ENCODE data around the gene SYNDIG1. TPM values are rescaled to one million over a fixed set of nuclear protein-coding genes. Genes with fewer than 3 reads are reported as not detected.

The SYNDIG1 gene
- polyA plus RNA-seq, 4 donors: 0.90 to 2.0 (median 1.9) TPM; not detected in 1

GRCh38 chr20:24633521-24633920 is 164.1 kb downstream of the SYNDIG1 start:
- 68 to 83% (median 71%) methylated on average over 10 of the region's 10 CpGs for WGBS, 3 donors
- no peak for DNase-seq
- Histone ChIP-seq H3K27me3 (ENCODE audit: control insufficient read depth in 3 of 3, insufficient read depth in 3 of 3, low read length in 3 of 3) (no peaks in the 10 kb centered on the region), H3K36me3 (ENCODE audit: control insufficient read depth in 3 of 3, insufficient read depth in 2 of 3, low read depth in 1 of 3, low read length in 3 of 3) (no peaks in the 10 kb centered on the region), H3K9me3 (ENCODE audit: control insufficient read depth in 2 of 2, insufficient read depth in 1 of 2, low read depth in 1 of 2, low read length in 1 of 2) (no peaks in the 10 kb centered on the region), H3K4me1 (ENCODE audit: control insufficient read depth in 3 of 3, insufficient read depth in 2 of 3, low read depth in 1 of 3, low read length in 2 of 3) (no peaks in the 10 kb centered on the region), H3K27ac (ENCODE audit: low read depth in 1 of 3, low read length in 2 of 3) (no peak overlapping the region), H3K4me3 (ENCODE audit: low read depth in 1 of 3, low read length in 3 of 3) (no peak overlapping the region)
- no peak for FAIRE-seq

- H3K4me1 ChIP-seq (ENCODE audit: control insufficient read depth in 3 of 3, insufficient read depth in 2 of 3, low read depth in 1 of 3, low read length in 2 of 3): no peaks in the 10 kb centered on the region
- H3K27me3 ChIP-seq (ENCODE audit: control insufficient read depth in 3 of 3, insufficient read depth in 3 of 3, low read length in 3 of 3): no peaks in the 10 kb centered on the region
- no peak overlapping the region for H3K4me3 ChIP-seq (ENCODE audit: low read depth in 1 of 3, low read length in 3 of 3)
- no peak for DNase-seq
- no peaks in the 10 kb centered on the region for H3K36me3 ChIP-seq (ENCODE audit: control insufficient read depth in 3 of 3, insufficient read depth in 2 of 3, low read depth in 1 of 3, low read length in 3 of 3)
- 54 to 59% (median 57%) methylated on average over 9 of the region's 9 CpGs for WGBS, 3 donors
- H3K27ac ChIP-seq (ENCODE audit: low read depth in 1 of 3, low read length in 2 of 3): no peak overlapping the region
- no peaks in the 10 kb centered on the region for H3K9me3 ChIP-seq (ENCODE audit: control insufficient read depth in 2 of 2, insufficient read depth in 1 of 2, low read depth in 1 of 2, low read length in 1 of 2)
- FAIRE-seq: no peak
Measured at GRCh38 chr20:24634855-24635254, 165.4 kb downstream of the SYNDIG1 start.

GRCh38 chr20:24636626-24637025 is 167.2 kb downstream of the SYNDIG1 start:
- Histone ChIP-seq H3K36me3 (ENCODE audit: control insufficient read depth in 3 of 3, insufficient read depth in 2 of 3, low read depth in 1 of 3, low read length in 3 of 3) (no peaks in the 10 kb centered on the region), H3K27ac (ENCODE audit: low read depth in 1 of 3, low read length in 2 of 3) (no peak overlapping the region), H3K9me3 (ENCODE audit: control insufficient read depth in 2 of 2, insufficient read depth in 1 of 2, low read depth in 1 of 2, low read length in 1 of 2) (no peaks in the 10 kb centered on the region), H3K4me3 (ENCODE audit: low read depth in 1 of 3, low read length in 3 of 3) (no peak overlapping the region), H3K4me1 (ENCODE audit: control insufficient read depth in 3 of 3, insufficient read depth in 2 of 3, low read depth in 1 of 3, low read length in 2 of 3) (no peaks in the 10 kb centered on the region), H3K27me3 (ENCODE audit: control insufficient read depth in 3 of 3, insufficient read depth in 3 of 3, low read length in 3 of 3) (no peaks in the 10 kb centered on the region)
- FAIRE-seq (no peak), DNase-seq (no peak)
- WGBS, 3 donors: 71 to 90% (median 83%) methylated on average over 2 of the region's 2 CpGs

- H3K4me1 ChIP-seq (ENCODE audit: control insufficient read depth in 3 of 3, insufficient read depth in 2 of 3, low read depth in 1 of 3, low read length in 2 of 3): no peaks in the 10 kb centered on the region
- no peaks in the 10 kb centered on the region for H3K9me3 ChIP-seq (ENCODE audit: control insufficient read depth in 2 of 2, insufficient read depth in 1 of 2, low read depth in 1 of 2, low read length in 1 of 2)
- no peaks in the 10 kb centered on the region for H3K27me3 ChIP-seq (ENCODE audit: control insufficient read depth in 3 of 3, insufficient read depth in 3 of 3, low read length in 3 of 3)
- no peaks in the 10 kb centered on the region for H3K36me3 ChIP-seq (ENCODE audit: control insufficient read depth in 3 of 3, insufficient read depth in 2 of 3, low read depth in 1 of 3, low read length in 3 of 3)
- FAIRE-seq: no peak
- WGBS, 3 donors: 67 to 79% (median 74%) methylated on average over 4 of the region's 4 CpGs
- H3K4me3 ChIP-seq (ENCODE audit: low read depth in 1 of 3, low read length in 3 of 3): no peak overlapping the region
- H3K27ac ChIP-seq (ENCODE audit: low read depth in 1 of 3, low read length in 2 of 3): no peak overlapping the region
- no peak for DNase-seq
Measured at GRCh38 chr20:24637087-24637486, 167.7 kb downstream of the SYNDIG1 start.

GRCh38 chr20:24637941-24638340 is 168.5 kb downstream of the SYNDIG1 start:
- Histone ChIP-seq H3K27ac (ENCODE audit: low read depth in 1 of 3, low read length in 2 of 3) (no peak overlapping the region), H3K4me1 (ENCODE audit: control insufficient read depth in 3 of 3, insufficient read depth in 2 of 3, low read depth in 1 of 3, low read length in 2 of 3) (no peaks in the 10 kb centered on the region), H3K4me3 (ENCODE audit: low read depth in 1 of 3, low read length in 3 of 3) (no peak overlapping the region), H3K36me3 (ENCODE audit: control insufficient read depth in 3 of 3, insufficient read depth in 2 of 3, low read depth in 1 of 3, low read length in 3 of 3) (no peaks in the 10 kb centered on the region), H3K9me3 (ENCODE audit: control insufficient read depth in 2 of 2, insufficient read depth in 1 of 2, low read depth in 1 of 2, low read length in 1 of 2) (no peaks in the 10 kb centered on the region), H3K27me3 (ENCODE audit: control insufficient read depth in 3 of 3, insufficient read depth in 3 of 3, low read length in 3 of 3) (no peaks in the 10 kb centered on the region)
- DNase-seq (no peak), FAIRE-seq (no peak)
- WGBS, 3 donors: 63 to 81% (median 71%) methylated on average over 6 of the region's 6 CpGs

GRCh38 chr20:24638591-24639548 is 169.4 kb downstream of the SYNDIG1 start:
- Histone ChIP-seq H3K27me3 (ENCODE audit: control insufficient read depth in 3 of 3, insufficient read depth in 3 of 3, low read length in 3 of 3) (no peaks in the 10 kb centered on the region), H3K27ac (ENCODE audit: low read depth in 1 of 3, low read length in 2 of 3) (no peak overlapping the region), H3K9me3 (ENCODE audit: control insufficient read depth in 2 of 2, insufficient read depth in 1 of 2, low read depth in 1 of 2, low read length in 1 of 2) (no peaks in the 10 kb centered on the region), H3K4me1 (ENCODE audit: control insufficient read depth in 3 of 3, insufficient read depth in 2 of 3, low read depth in 1 of 3, low read length in 2 of 3) (no peaks in the 10 kb centered on the region), H3K36me3 (ENCODE audit: control insufficient read depth in 3 of 3, insufficient read depth in 2 of 3, low read depth in 1 of 3, low read length in 3 of 3) (no peaks in the 10 kb centered on the region), H3K4me3 (ENCODE audit: low read depth in 1 of 3, low read length in 3 of 3) (no peak overlapping the region)
- peak in 1 of 2 donors; percentile 15 for DNase-seq
- no peak for FAIRE-seq
- WGBS, 3 donors: 54 to 65% (median 59%) methylated on average over 12 of the region's 12 CpGs

GRCh38 chr20:24640276-24640675 is 170.8 kb downstream of the SYNDIG1 start:
- WGBS, 3 donors: 75 to 80% (median 77%) methylated on average over 2 of the region's 2 CpGs
- FAIRE-seq: no peak

GRCh38 chr20:24640686-24641085 is 171.3 kb downstream of the SYNDIG1 start:
- WGBS, 3 donors: 74 to 86% (median 76%) methylated on average over 6 of the region's 6 CpGs
- no peak for FAIRE-seq

More at GRCh38 chr20:24640276-24640675, 170.8 kb downstream of the SYNDIG1 start:
- no peak for DNase-seq
- Histone ChIP-seq H3K4me1 (ENCODE audit: control insufficient read depth in 3 of 3, insufficient read depth in 2 of 3, low read depth in 1 of 3, low read length in 2 of 3) (no peaks in the 10 kb centered on the region), H3K4me3 (ENCODE audit: low read depth in 1 of 3, low read length in 3 of 3) (no peak overlapping the region), H3K9me3 (ENCODE audit: control insufficient read depth in 2 of 2, insufficient read depth in 1 of 2, low read depth in 1 of 2, low read length in 1 of 2) (no peaks in the 10 kb centered on the region), H3K27me3 (ENCODE audit: control insufficient read depth in 3 of 3, insufficient read depth in 3 of 3, low read length in 3 of 3) (no peaks in the 10 kb centered on the region), H3K36me3 (ENCODE audit: control insufficient read depth in 3 of 3, insufficient read depth in 2 of 3, low read depth in 1 of 3, low read length in 3 of 3) (no peaks in the 10 kb centered on the region), H3K27ac (ENCODE audit: low read depth in 1 of 3, low read length in 2 of 3) (no peak overlapping the region)

More at GRCh38 chr20:24640686-24641085, 171.3 kb downstream of the SYNDIG1 start:
- no peak for DNase-seq
- H3K4me3 ChIP-seq (ENCODE audit: low read depth in 1 of 3, low read length in 3 of 3): no peak overlapping the region
- no peak overlapping the region for H3K27ac ChIP-seq (ENCODE audit: low read depth in 1 of 3, low read length in 2 of 3)
- no peaks in the 10 kb centered on the region for H3K4me1 ChIP-seq (ENCODE audit: control insufficient read depth in 3 of 3, insufficient read depth in 2 of 3, low read depth in 1 of 3, low read length in 2 of 3)
- H3K9me3 ChIP-seq (ENCODE audit: control insufficient read depth in 2 of 2, insufficient read depth in 1 of 2, low read depth in 1 of 2, low read length in 1 of 2): no peaks in the 10 kb centered on the region
- no peaks in the 10 kb centered on the region for H3K27me3 ChIP-seq (ENCODE audit: control insufficient read depth in 3 of 3, insufficient read depth in 3 of 3, low read length in 3 of 3)
- H3K36me3 ChIP-seq (ENCODE audit: control insufficient read depth in 3 of 3, insufficient read depth in 2 of 3, low read depth in 1 of 3, low read length in 3 of 3): no peaks in the 10 kb centered on the region

Measured in small intestine (tissue), 7 donors.